HG03432 (cell line): ENCODE data around the gene CCDC78.

Experiments used
- ATAC-seq: cut with Tn5 transposase; IDR thresholded peaks from one replicate; pipeline ENCODE4 v1.9.1; 2021; ENCODE audit warnings: mild to moderate bottlenecking, moderate library complexity; ENCODE audit not compliant: unreplicated experiment

CCDC78 gene

GRCh38 chr16:680967-681745 is 45.1 kb downstream of the CCDC78 start:
- no peak for ATAC-seq

GRCh38 chr16:680625-680945 is 45.7 kb downstream of the CCDC78 start:
- ATAC-seq: peak; percentile 1

- ATAC-seq: peak; percentile 40
These were observed 46.2 kb downstream of the CCDC78 start, which contains the start of gene STUB1 for GRCh38 chr16:679814-680624. TSS of gene STUB1 (plus strand) at chr16:680410. CDS start at chr16:680526, 116 bp downstream.

GRCh38 chr16:678858-679813 is 47.1 kb downstream of the CCDC78 start:
- ATAC-seq: peak; percentile 7

- no peak for ATAC-seq
These were observed 47.9 kb downstream of the CCDC78 start for GRCh38 chr16:678209-678857.

GRCh38 chr16:677316-678190 is 48.7 kb downstream of the CCDC78 start:
- no peak for ATAC-seq

- ATAC-seq: no peak
These were observed 49.3 kb downstream of the CCDC78 start for GRCh38 chr16:676913-677312.

- ATAC-seq: no peak
These were observed 49.7 kb downstream of the CCDC78 start for GRCh38 chr16:676565-676902.

GRCh38 chr16:675884-676564 is 50.2 kb downstream of the CCDC78 start:
- ATAC-seq: no peak

GRCh38 chr16:674968-675883 is 51.0 kb downstream of the CCDC78 start, which contains the start of gene RHBDL1:
TSS of gene RHBDL1 (plus strand) at chr16:675671. CDS start at chr16:675791, 120 bp downstream.
- no peak for ATAC-seq

GRCh38 chr16:674214-674881 is 51.9 kb downstream of the CCDC78 start:
- ATAC-seq: no peak

GRCh38 chr16:673399-673991 is 52.7 kb downstream of the CCDC78 start:
- no peak for ATAC-seq

- ATAC-seq: no peak
These were observed 53.4 kb downstream of the CCDC78 start for GRCh38 chr16:672851-673250.
